ENCODE measurements around the gene TSC22D1. TPM values are rescaled to one million over a fixed set of nuclear protein-coding genes. Genes with fewer than 3 reads are reported as not detected.

The TSC22D1 gene
- total RNA-seq, 3 donors from 2014 or later = 74.2 to 235 (median 232) TPM

DNA sequence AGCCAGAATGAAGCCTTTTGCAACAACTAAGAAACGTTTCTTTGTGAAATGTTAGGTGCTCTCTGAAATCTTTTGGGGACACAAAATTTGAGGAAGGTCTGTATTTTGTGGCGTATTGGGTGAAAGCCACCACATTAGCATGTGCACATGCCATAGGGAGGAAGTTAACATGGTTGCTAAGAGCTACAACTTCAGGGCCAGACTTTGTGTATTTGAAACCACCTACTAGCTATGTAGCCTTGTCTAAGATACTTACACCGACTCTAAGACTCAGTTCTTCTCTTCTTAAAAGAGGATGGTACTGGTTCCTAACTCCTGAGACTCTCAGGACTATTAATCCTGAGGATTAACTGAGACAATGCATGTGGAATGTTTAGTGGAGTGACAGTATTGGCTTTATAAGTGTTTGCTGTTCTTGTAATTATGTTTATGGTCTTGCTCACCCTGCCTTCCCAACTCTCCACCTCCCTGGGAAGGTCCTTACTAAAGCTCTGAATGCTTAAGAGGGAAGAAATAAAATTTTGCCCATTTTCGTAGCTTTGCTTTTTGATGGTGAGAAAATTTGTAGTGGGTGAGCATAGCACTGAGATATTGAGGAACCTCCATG, 187.0 kb downstream of the TSC22D1 start:
- H3K9me3 ChIP-seq = no peaks in the 10 kb centered on the region
- H3K27ac ChIP-seq = no peak overlapping the region
- DNase-seq (ENCODE audit: low spot score in 2 of 2) = no peak
- TF ChIP-seq POLR2AphosphoS5 (IDR thresholded peaks at IDR 0.05) = no peak
- TF ChIP-seq, protein P1, sequence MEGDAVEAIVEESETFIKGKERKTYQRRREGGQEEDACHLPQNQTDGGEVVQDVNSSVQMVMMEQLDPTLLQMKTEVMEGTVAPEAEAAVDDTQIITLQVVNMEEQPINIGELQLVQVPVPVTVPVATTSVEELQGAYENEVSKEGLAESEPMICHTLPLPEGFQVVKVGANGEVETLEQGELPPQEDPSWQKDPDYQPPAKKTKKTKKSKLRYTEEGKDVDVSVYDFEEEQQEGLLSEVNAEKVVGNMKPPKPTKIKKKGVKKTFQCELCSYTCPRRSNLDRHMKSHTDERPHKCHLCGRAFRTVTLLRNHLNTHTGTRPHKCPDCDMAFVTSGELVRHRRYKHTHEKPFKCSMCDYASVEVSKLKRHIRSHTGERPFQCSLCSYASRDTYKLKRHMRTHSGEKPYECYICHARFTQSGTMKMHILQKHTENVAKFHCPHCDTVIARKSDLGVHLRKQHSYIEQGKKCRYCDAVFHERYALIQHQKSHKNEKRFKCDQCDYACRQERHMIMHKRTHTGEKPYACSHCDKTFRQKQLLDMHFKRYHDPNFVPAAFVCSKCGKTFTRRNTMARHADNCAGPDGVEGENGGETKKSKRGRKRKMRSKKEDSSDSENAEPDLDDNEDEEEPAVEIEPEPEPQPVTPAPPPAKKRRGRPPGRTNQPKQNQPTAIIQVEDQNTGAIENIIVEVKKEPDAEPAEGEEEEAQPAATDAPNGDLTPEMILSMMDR (IDR thresholded peaks at IDR 0.05) = no peak
- no peak for TF ChIP-seq POLR2A (IDR thresholded peaks at IDR 0.05)
- H3K4me1 ChIP-seq = no peaks in the 10 kb centered on the region
- no peaks in the 10 kb centered on the region for H3K27me3 ChIP-seq
- intact Hi-C loops (cut with DNase I; ENCODE audit: low total_unique reads) = no loop called here
- no peak overlapping the region for H3K4me3 ChIP-seq
- no peaks in the 10 kb centered on the region for H3K36me3 ChIP-seq

DNA sequence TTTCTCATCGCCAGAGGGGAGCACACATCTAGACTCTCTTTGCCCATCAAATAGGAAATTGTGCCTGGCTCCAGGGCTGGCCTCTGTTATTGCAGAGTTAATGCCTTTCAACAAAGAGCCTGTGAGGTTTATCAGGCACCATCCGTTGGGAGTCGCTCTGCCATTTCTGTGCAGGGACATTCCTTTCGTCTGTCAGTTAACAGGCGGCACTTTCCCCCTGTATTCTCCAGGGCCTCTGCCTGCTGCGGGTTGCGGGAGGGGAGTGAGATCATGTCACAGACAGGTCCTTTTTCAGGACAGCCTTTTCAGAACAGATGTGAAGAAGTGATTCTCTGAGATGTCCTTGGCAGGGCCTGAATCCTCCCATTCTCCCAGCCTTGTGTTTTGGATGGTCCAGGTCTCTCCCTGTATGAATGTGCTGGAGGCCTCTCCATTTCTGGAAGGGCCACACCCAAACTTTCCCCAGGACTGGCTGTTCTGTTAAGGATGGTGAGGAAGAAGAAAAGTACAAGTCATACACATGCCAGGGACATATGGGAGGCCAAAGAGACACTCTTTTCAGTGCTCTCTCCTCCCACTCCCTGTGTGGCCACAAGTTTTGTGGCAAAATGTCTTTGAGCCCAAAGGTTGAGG, 187.6 kb downstream of the TSC22D1 start:
- intact Hi-C loops (cut with DNase I; ENCODE audit: low total_unique reads) = no loop called here
- Histone ChIP-seq H3K9me3 (no peaks in the 10 kb centered on the region), H3K4me3 (no peak overlapping the region), H3K27me3 (no peaks in the 10 kb centered on the region), H3K4me1 (no peaks in the 10 kb centered on the region), H3K27ac (no peak overlapping the region), H3K36me3 (no peaks in the 10 kb centered on the region)
- TF ChIP-seq, protein P1 (IDR thresholded peaks at IDR 0.05) = no peak
- TF ChIP-seq POLR2A (IDR thresholded peaks at IDR 0.05) (no peak), POLR2AphosphoS5 (IDR thresholded peaks at IDR 0.05) (no peak)
- no peak for DNase-seq (ENCODE audit: low spot score in 2 of 2)

DNA sequence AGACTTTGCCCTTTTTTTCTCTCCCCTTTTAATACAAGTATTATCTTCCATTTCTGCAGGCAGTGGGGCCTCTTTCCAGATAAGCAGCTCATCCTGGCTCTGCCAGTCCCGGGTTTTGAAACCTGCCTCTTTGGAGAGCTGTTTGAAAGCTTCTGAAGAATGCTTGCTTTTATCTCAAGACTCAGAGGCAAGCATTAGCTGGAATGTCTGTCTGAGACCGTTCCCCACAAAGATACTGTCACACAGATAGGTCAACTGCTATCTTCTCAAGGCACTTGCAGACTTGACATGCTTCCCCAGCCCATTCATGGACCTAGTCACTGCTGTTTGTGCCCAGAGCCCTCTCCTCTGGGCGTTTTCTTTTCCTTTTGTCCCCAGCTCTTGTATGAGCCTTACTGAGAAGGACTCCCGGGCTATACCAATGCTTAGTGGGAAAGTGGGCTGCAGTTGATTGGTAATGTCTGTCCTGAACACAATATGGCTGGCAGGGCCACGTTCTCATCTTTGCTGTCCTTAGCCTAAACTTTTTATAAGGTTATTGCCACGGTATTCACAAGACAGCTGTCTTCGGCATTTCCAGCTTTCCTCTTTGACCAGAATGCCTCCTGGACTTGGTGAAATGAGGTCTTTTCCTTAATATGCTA, 189.1 kb downstream of the TSC22D1 start:
- no peak for TF ChIP-seq POLR2A (IDR thresholded peaks at IDR 0.05)
- TF ChIP-seq, protein P1 (IDR thresholded peaks at IDR 0.05) = no peak
- no peak for TF ChIP-seq POLR2AphosphoS5 (IDR thresholded peaks at IDR 0.05)

DNA sequence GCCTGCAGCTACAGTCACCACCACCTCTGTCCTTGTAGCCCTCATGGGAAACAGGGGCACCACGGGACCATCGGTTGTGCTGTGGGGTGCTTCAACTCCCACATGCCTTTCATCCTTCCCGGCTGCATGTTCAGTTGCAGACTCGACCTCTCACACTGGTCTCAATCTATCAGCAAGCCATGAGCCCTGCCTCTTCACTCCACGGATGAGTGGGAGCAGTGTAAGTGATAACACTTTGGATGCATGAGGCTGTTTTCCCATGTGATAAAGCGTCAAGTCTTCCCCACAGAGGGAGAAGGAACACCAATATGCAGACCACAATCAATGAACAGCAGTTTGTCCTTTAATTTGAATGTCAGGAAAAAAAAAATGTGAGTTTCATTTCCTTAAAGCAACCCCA, 190.3 kb downstream of the TSC22D1 start:
- Histone ChIP-seq H3K27me3 (no peaks in the 10 kb centered on the region), H3K36me3 (no peaks in the 10 kb centered on the region), H3K9me3 (no peaks in the 10 kb centered on the region), H3K27ac (no peak overlapping the region), H3K4me1 (no peaks in the 10 kb centered on the region), H3K4me3 (no peak overlapping the region)
- no peak for DNase-seq (ENCODE audit: low spot score in 2 of 2)
- intact Hi-C loops (cut with DNase I; ENCODE audit: low total_unique reads) = no loop called here
- no peak for TF ChIP-seq POLR2AphosphoS5 (IDR thresholded peaks at IDR 0.05)
- TF ChIP-seq, protein P1 (IDR thresholded peaks at IDR 0.05) = no peak
- TF ChIP-seq POLR2A (IDR thresholded peaks at IDR 0.05) = no peak

More for the DNA sequence above, 189.1 kb downstream of the TSC22D1 start:
- no peak overlapping the region for H3K4me3 ChIP-seq
- no peak overlapping the region for H3K27ac ChIP-seq
- no peaks in the 10 kb centered on the region for H3K36me3 ChIP-seq
- intact Hi-C loops (cut with DNase I; ENCODE audit: low total_unique reads) = no loop called here
- no peak for DNase-seq (ENCODE audit: low spot score in 2 of 2)
- H3K9me3 ChIP-seq = no peaks in the 10 kb centered on the region
- no peaks in the 10 kb centered on the region for H3K27me3 ChIP-seq
- no peaks in the 10 kb centered on the region for H3K4me1 ChIP-seq

DNA sequence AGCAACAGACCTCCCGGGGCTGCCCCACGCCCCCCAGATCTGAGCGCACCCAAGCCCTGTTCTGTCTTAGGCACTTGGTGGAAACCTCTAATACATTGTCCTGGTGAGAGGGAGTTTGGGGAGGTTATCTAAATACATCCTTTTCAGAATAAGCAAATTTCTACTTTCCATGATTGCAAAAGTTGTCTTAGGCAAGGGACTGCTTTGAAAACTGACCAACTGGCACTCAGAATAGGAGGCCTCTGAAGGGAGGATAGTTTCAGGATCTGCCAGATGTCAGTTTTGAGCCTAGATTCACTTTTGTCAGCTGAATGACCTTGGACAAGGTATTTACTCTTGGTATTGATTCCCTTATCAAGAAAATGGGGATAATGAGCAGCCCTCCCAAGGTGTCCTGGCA, 190.7 kb downstream of the TSC22D1 start:
- H3K4me1 ChIP-seq = no peaks in the 10 kb centered on the region
- no peaks in the 10 kb centered on the region for H3K27me3 ChIP-seq
- H3K4me3 ChIP-seq = no peak overlapping the region
- no peak for DNase-seq (ENCODE audit: low spot score in 2 of 2)
- H3K9me3 ChIP-seq = no peaks in the 10 kb centered on the region
- TF ChIP-seq, protein P1 (IDR thresholded peaks at IDR 0.05) = no peak
- TF ChIP-seq POLR2A (IDR thresholded peaks at IDR 0.05) (no peak), POLR2AphosphoS5 (IDR thresholded peaks at IDR 0.05) (no peak)
- intact Hi-C loops (cut with DNase I; ENCODE audit: low total_unique reads) = no loop called here
- H3K27ac ChIP-seq = no peak overlapping the region
- no peaks in the 10 kb centered on the region for H3K36me3 ChIP-seq
